ENCODE results near the gene PEAR1.

PEAR1 gene

GRCh38 chr1:156885314-156885713 is 8.2 kb upstream of the PEAR1 start:
- Histone ChIP-seq H3K9me3 (ENCODE audit: severe bottlenecking) (no peaks in the 10 kb centered on the region), H3K27me3 (ENCODE audit: insufficient read depth, low read depth, severe bottlenecking) (no peaks in the 10 kb centered on the region), H3K36me3 (no peaks in the 10 kb centered on the region), H3K27ac (peak overlapping the region; percentile 3), H3K4me3 (ENCODE audit: low read depth, low read length) (no peak overlapping the region)
- TF ChIP-seq, protein P1, sequence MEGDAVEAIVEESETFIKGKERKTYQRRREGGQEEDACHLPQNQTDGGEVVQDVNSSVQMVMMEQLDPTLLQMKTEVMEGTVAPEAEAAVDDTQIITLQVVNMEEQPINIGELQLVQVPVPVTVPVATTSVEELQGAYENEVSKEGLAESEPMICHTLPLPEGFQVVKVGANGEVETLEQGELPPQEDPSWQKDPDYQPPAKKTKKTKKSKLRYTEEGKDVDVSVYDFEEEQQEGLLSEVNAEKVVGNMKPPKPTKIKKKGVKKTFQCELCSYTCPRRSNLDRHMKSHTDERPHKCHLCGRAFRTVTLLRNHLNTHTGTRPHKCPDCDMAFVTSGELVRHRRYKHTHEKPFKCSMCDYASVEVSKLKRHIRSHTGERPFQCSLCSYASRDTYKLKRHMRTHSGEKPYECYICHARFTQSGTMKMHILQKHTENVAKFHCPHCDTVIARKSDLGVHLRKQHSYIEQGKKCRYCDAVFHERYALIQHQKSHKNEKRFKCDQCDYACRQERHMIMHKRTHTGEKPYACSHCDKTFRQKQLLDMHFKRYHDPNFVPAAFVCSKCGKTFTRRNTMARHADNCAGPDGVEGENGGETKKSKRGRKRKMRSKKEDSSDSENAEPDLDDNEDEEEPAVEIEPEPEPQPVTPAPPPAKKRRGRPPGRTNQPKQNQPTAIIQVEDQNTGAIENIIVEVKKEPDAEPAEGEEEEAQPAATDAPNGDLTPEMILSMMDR (IDR thresholded peaks at IDR 0.05; ENCODE audit: low read depth, low read length), result no peak
- DNase-seq, result no peak

- Histone ChIP-seq H3K36me3 (no peaks in the 10 kb centered on the region), H3K27me3 (ENCODE audit: insufficient read depth, low read depth, severe bottlenecking) (no peaks in the 10 kb centered on the region), H3K4me3 (ENCODE audit: low read depth, low read length) (no peak overlapping the region), H3K9me3 (ENCODE audit: severe bottlenecking) (no peaks in the 10 kb centered on the region), H3K27ac (peak overlapping the region; percentile 58)
- TF ChIP-seq, protein P1 (IDR thresholded peaks at IDR 0.05; ENCODE audit: low read depth, low read length), result no peak
- peak; percentile 93 for DNase-seq
These were observed 7.6 kb upstream of the PEAR1 start for GRCh38 chr1:156885880-156886355.

DNA sequence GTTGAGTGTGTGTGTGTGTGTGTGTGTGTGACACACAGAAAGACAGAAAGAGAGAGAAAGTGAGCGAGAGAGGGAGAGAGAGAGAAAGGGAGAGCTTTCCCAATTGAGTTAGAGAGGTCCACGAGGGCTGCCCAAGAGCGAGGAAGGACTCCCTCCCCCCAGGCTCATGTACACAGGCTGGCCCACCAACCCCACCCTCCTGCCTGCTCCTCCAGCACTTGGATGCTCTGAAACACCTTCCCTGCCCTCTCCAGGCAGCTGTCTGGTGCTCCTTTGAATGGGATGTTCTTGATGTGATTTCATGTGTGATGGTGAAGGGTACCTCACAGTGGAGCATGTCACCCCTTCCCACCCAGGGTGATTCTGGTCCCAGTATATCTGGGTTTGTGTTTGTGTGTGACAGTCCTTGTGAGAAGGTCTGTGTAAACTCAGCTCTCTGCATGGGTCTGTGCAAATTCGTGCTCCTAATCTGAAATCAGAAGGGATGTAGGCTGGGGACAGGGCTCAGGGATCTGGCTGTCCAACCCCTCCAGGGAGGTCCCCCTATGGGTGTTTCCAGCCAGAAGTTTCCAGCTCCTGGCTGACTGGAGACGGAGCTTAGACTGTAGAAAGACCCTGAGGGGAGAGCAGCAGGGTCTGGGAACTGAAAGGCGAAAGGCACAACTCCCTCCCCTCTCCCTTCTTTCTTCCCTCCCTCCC is 6.8 kb upstream of the PEAR1 start:
- TF ChIP-seq, protein P1 (IDR thresholded peaks at IDR 0.05; ENCODE audit: low read depth, low read length), result no peak
- H3K4me3 ChIP-seq (ENCODE audit: low read depth, low read length), result no peak overlapping the region
- DNase-seq, result peak; percentile 64
- no peaks in the 10 kb centered on the region for H3K27me3 ChIP-seq (ENCODE audit: insufficient read depth, low read depth, severe bottlenecking)
- peak overlapping the region; percentile 58 for H3K27ac ChIP-seq
- H3K36me3 ChIP-seq, result no peaks in the 10 kb centered on the region
- H3K9me3 ChIP-seq (ENCODE audit: severe bottlenecking), result no peaks in the 10 kb centered on the region

GRCh38 chr1:156887317-156887716 is 6.2 kb upstream of the PEAR1 start:
- Histone ChIP-seq H3K4me3 (ENCODE audit: low read depth, low read length) (no peak overlapping the region), H3K9me3 (ENCODE audit: severe bottlenecking) (no peaks in the 10 kb centered on the region), H3K27me3 (ENCODE audit: insufficient read depth, low read depth, severe bottlenecking) (no peaks in the 10 kb centered on the region), H3K27ac (peak overlapping the region; percentile 35; the same call in 1 of the 2 replicates), H3K36me3 (no peaks in the 10 kb centered on the region)
- TF ChIP-seq, protein P1 (IDR thresholded peaks at IDR 0.05; ENCODE audit: low read depth, low read length), result no peak
- peak; percentile 76 for DNase-seq

DNA sequence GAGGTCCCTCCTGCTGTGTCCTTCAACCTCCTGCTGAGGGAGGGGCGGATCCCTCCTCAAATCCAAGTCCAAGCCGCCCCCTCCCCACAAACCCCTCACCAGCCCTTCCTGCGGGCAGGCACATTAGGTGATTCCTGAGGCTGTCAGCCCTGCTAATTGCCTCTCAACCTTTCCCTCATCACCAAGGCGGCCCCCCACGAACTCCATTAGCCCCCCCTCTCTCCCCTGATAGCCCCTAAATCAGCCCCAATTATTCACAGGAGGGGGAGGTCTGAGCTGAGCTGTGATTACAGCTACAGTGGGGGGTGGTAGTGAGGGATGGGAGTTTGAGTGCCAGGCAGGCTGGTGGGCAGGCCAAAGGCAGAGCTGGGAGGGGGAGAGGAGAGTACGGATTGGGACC is 5.8 kb upstream of the PEAR1 start:
- Histone ChIP-seq H3K9me3 (ENCODE audit: severe bottlenecking) (no peaks in the 10 kb centered on the region), H3K27me3 (ENCODE audit: insufficient read depth, low read depth, severe bottlenecking) (no peaks in the 10 kb centered on the region)

More for the DNA sequence above, 5.8 kb upstream of the PEAR1 start:
- no peak overlapping the region for H3K4me3 ChIP-seq (ENCODE audit: low read depth, low read length)
- no peaks in the 10 kb centered on the region for H3K36me3 ChIP-seq
- H3K27ac ChIP-seq, result no peak overlapping the region; the same call in none of the 2 replicates
- DNase-seq, result no peak
- TF ChIP-seq, protein P1 (IDR thresholded peaks at IDR 0.05; ENCODE audit: low read depth, low read length), result no peak
